ENCODE data around the gene PAK4.
A peak's percentile ranks its signal among the peaks of the same experiment; 100 is the strongest.
"Not testable (repeated sequence)": the region's sequence is repeated elsewhere in the genome, so short reads cannot be mapped to it uniquely, and the experiment has no call there.

PAK4 gene

GRCh38 chr19:39130337-39131254, 5.0 kb downstream of the PAK4 start:
- no peak for DNase-seq

DNA sequence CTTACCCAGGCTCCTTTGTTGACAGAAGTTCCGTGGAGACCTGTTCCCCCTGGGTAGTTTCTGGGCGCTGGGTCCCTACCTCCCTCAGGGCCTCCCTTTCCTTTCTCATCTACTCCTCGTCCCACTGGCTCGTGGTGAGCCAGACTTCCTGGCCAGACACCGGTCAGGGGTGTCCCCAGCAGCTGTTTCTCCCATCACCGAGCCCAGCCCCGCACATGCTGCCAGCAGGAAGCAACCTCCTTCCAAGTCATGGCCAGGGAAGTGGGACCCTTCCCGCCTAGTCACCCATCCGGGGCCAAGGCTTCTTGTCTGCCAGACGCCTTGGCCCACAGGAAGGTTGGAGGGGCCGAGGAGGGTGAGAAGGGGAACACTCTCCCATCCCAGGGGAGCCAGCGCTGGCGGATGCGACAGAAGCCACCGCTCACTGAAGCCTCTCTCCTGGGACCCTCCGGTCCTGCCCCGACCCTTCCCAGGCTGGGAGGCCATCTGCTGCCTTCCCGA, 5.7 kb downstream of the PAK4 start:
- no peak for DNase-seq

- DNase-seq: no peak
Measured at GRCh38 chr19:39132344-39132969, 6.9 kb downstream of the PAK4 start.

- no peak for DNase-seq
Measured at GRCh38 chr19:39133431-39134270, 8.1 kb downstream of the PAK4 start.

DNA sequence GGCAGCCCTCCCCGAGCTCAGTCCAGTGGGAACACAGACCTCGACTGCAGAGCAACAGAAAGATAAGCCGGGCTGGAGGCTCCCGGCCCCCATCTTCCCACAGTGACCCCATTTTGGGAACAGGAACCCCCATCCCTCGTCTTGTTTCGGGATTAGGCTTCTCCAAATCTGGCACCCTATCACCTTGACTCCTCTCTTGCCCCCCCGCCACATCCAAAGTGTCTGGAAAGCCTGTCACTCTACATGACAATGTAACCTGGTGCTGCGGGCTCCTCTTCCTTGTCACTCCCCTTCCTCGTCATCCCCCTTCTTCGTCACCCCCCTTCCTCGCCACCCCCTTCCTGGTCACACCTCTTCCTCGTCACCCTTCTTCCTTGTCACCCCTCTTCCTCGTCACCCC, 10.1 kb downstream of the PAK4 start:
- DNase-seq: no peak

DNA sequence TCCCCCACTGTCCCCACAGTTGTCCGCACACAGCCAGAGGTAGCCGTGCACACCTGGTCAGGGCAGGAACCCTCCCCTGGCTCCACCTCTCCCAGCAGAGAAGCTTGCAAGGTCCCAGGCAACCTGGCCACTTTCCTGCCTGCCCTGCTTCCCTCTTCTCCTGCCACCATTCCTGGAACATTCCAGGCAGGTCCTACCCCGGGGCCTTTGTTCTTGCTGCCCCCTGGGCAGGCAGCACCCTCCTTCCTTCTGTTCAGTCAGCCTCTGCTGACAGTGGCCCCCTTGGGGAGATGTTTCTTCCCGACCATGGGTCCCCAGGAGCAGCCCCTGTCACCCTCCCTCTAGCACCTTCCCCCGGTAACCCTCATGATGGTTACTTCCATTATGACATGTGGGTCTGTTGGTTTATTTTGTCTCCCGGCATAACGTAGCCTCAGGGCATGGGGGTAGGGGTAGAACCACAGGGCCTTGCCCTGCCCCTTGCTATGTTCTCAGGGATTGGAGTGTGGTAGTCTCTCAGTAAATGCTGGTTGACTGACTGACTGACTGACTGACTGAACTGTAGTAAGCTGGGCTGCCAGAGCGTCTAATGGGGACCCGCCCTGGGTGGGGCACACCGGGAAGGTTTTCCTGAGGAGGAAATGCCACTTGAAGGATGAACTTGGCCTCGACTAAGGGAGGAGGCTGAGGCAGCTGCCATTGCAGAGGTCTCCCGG, 10.8 kb downstream of the PAK4 start:
- no peak for DNase-seq

DNA sequence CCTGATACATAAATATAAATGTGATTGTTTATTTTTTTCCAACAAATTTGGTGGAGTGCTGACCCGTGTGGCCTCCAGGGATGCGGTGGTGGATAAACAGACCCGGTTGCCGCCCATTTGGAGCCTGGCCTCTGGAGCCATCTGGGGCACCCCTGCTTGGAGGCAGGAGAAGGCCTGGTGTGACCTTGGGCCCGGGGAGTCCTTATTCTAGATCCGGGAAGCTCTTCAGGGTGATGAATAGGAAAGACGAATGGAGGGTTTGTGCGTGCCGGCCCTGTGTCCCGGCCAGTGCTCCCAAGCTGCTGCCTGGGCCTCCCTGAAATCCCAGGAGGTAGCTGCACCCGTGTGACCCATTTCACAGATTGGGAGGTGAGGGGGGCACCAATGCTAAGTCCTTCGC, 11.5 kb downstream of the PAK4 start:
- no peak for DNase-seq

- DNase-seq: peak; percentile 12
Measured at GRCh38 chr19:39138221-39139211, 12.9 kb downstream of the PAK4 start.

DNA sequence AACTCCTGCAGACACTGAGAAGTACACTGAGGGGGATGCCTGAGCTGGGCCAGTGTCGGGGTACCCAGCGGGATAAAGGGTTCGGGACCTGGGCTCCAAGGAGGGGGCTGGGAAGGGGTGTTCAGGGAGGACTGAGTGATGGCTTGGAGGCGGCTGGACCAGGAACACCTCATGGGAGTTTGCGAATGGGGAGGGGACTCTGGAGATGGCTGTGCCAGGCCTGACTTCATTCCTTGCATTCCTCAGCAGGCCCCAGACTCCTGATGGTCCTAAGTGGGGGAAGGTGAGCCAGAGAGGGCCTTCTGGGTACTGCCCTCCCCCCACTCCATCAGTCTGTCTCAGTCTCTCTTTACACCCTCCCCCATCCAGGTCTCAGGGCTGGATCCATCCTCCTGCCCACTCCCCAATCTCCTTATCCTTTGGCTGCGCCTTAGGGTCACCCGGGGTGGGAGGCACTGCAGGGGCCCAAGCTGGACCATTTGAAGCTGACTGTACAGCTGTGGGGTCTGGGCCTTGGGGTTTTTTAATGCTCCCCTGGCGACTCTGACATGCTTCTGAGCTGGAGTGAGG, 13.8 kb downstream of the PAK4 start:
- no peak for DNase-seq

GRCh38 chr19:39139971-39140453, 14.4 kb downstream of the PAK4 start:
- no peak for DNase-seq

GRCh38 chr19:39140594-39140993, 15.0 kb downstream of the PAK4 start:
- no peak for DNase-seq

- DNase-seq: no peak
Measured at GRCh38 chr19:39141929-39142328, 16.3 kb downstream of the PAK4 start.

GRCh38 chr19:39142630-39143029, 17.0 kb downstream of the PAK4 start:
- no peak for DNase-seq

DNA sequence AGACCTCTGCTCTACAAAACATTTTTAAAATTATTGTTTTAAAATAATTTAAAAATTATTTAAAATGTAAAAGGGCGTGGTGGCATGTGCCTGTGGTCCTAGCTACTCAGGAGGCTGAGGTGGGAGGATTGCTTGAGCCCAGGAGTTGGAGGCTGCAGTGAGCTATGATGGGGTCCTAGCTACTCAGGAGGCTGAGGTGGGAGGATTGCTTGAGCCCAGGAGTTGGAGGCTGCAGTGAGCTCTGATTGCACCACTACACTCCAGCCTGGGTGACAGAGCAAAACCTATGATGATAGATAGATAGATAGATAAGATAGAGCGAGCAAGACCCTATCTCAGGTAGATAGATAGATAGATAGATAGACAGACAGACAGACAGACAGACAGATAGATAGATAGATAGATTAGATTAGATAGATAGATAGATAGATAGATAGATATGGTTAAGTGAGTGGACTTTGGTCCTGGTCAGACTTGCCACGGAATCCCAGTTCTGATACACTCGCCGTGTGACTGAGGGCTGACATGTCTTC, 18.2 kb downstream of the PAK4 start:
- not testable (repeated sequence) for DNase-seq

- no peak for DNase-seq
Measured at GRCh38 chr19:39144290-39145071, 18.9 kb downstream of the PAK4 start.

- DNase-seq: no peak
Measured at GRCh38 chr19:39145180-39145953, 19.8 kb downstream of the PAK4 start.

GRCh38 chr19:39146091-39146490, 20.5 kb downstream of the PAK4 start:
- DNase-seq: no peak

- no peak for DNase-seq
Measured at GRCh38 chr19:39146686-39147450, 21.3 kb downstream of the PAK4 start.
